Activated naive CD4-positive, alpha-beta T cell treated with anti-CD3 and anti-CD28 coated beads for 36 hours (primary cell): Measurements from ENCODE around the gene C11orf21. TPM values are rescaled to one million over a fixed set of nuclear protein-coding genes. Genes with fewer than 3 reads are reported as not detected.
A peak's percentile ranks its signal among the peaks of the same experiment; 100 is the strongest.

ENCODE experiments used
- CTCF ChIA-PET: fragments of 350-600 bp; sonication (Branson Sonifier 250); formaldehyde crosslinking; loops from one replicate; lab custom pipeline; 2021; ENCODE audit warnings: antibody characterized with exemption; lab: Charles Lee
- DNase-seq: peaks from one replicate; pipeline ENCODE4 v3.0.0-alpha.2; 2020
- H3K27ac Mint-ChIP-seq: one replicate; pipeline ENCODE4 v1.8.0; 2021; ENCODE audit warnings: mild to moderate bottlenecking, mixed read lengths
- H3K27me3 Mint-ChIP-seq: one replicate; pipeline ENCODE4 v1.8.0; 2021; ENCODE audit warnings: low read depth, mixed read lengths
- H3K36me3 Mint-ChIP-seq: one replicate; pipeline ENCODE4 v1.8.0; 2021; ENCODE audit warnings: low read depth, mixed read lengths
- H3K4me1 Mint-ChIP-seq: one replicate; pipeline ENCODE4 v1.8.0; 2021; ENCODE audit warnings: low read depth, mixed read lengths
- H3K4me3 Mint-ChIP-seq: one replicate; pipeline ENCODE4 v1.8.0; 2021; ENCODE audit warnings: mild to moderate bottlenecking, moderate library complexity, mixed read lengths
- H3K9me3 Mint-ChIP-seq: one replicate; pipeline ENCODE4 v1.8.0; 2021; ENCODE audit warnings: mixed read lengths
- intact Hi-C: fragments of 100-400 bp; cut with micrococcal nuclease; formaldehyde crosslinking; loops from one replicate; pipeline ENCODE4 v1.15.1; 2023
- total RNA-seq, 2 experiments: library from RNA; stranded (reverse); gene quantifications; one replicate each; pipeline ENCODE4 v1.2.3, GENCODE V29; 2021

The C11orf21 gene
- total RNA-seq, 2 experiments from 2014 or later: 6.1 to 6.6 TPM

DNA sequence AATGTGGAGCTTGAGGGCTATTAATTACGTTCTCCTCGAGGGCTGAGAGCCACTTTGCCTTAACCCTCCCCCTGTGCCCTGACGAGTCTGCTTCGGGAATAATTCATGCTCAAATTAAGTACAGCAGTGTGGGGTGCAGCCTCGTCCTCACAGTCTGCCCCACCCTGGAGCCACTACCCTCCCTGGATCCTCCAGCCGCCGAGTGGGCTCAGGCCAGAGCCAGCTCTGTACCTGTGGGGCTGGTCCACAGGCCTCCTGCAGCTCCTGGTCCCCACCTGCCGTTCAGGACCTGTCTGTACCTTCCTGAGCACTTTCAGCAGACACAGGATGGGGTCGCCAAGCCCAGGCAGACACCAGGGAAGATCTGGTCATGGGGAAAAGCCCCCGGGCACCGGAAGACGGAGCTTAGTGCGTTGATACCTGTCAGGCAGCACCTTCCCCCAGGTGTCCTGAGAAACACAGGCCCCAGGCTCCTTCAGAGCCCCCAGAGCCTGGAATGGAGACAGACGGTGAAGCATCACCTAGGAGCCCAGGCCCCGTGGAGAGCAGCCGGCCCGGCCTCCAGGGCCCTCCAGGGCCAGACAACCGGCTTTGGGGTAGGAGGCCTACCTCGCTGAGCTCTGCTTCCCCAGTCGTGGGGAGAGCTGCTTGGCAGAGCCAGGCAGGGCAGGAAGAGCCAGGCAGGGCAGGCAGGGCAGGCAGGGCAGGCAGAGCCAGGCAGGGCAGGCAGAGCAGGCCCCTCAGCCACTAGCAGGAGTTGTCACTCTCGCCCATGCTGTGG, 9.8 kb upstream of the C11orf21 start:
- no peak for DNase-seq
- Mint-ChIP-seq H3K4me1 (peaks cover 4% of the 10 kb centered on the region), H3K36me3 (no peaks in the 10 kb centered on the region), H3K27ac (no peak overlapping the region), H3K9me3 (no peaks in the 10 kb centered on the region), H3K27me3 (no peaks in the 10 kb centered on the region), H3K4me3 (no peak overlapping the region)
- CTCF ChIA-PET: interaction anchor here (2.4 kb wide), 1 partner anchor 109 kb away, joined by 7 read pairs; no protein-coding TSS in a partner anchor
- intact Hi-C loops: no loop called here

DNA sequence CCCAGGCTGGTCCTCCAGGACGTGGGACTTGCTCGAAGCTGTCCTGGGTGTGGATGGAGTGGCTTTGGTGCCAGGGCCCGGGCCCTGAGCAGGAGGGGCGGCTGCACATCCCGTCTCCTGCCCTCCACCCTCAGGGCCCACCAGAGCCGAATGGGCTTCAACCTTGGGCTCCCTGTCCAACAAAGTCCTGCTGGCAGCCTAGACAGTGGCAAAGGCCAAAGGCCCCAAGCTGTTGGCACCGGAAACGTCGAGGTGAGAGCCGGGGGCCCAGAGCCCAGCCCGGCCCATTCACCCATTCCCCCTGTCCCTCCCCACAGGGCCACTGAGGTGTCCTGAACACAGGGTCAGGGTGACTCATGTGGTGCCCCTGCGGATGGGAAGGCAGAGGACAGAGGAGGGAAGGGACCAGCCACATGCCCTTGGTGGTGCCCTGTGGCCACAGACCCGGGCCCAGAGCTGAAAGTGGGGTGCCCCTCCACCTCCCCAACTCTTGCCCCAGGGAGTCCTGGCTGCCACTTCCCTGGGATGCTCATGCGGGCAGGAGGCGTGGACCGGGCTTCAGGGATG, 9.2 kb upstream of the C11orf21 start:
- Mint-ChIP-seq H3K36me3 (no peaks in the 10 kb centered on the region), H3K27ac (no peak overlapping the region), H3K27me3 (no peaks in the 10 kb centered on the region), H3K4me3 (no peak overlapping the region), H3K9me3 (no peaks in the 10 kb centered on the region), H3K4me1 (peaks cover 11% of the 10 kb centered on the region)
- intact Hi-C loops: no loop called here
- CTCF ChIA-PET: interaction anchor here (1.2 to 2.4 kb wide), 2 partner anchors 110 to 116 kb away, joined by 3 to 7 read pairs; no protein-coding TSS in a partner anchor
- DNase-seq: no peak

DNA sequence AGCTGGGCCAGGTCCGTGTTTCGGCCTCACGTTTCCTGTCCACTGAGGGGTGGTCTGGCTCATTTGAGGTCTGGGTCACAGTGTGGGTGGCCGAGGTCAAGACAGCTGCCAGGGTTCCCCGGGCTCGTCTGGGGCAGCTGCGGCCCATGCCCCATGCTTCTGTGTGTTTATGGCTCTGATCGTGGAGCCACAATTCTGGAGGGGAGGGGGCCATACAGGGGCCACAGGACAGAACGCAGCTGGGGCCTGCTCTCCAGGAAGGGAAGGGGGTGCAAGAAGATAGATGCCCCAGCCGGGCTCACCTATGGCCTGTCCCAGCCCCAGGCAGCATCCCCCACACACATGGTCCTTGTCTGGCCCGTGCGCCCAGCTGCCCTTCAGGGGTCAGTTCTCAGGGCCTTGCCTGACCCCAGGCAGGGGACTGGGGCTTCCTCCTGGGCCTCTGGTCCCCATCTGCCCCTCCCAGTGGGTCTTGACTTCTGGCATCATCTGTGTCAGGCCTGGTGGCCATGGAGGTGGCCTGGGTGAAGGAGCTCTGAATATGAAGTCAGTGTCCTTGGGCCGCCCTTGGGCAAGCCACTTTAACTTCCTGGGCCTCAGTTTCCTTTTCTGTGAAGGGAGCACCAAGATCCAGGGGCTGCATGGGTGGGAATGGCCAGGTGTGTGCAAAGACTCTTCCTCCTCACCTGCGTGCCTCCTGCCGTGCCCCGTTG, 8.5 kb upstream of the C11orf21 start:
- H3K27me3 Mint-ChIP-seq: no peaks in the 10 kb centered on the region
- intact Hi-C loops: no loop called here
- no peaks in the 10 kb centered on the region for H3K9me3 Mint-ChIP-seq
- H3K36me3 Mint-ChIP-seq: no peaks in the 10 kb centered on the region
- CTCF ChIA-PET: interaction anchor here (1.2 to 2.4 kb wide), 2 partner anchors 110 to 115 kb away, joined by 3 to 7 read pairs; no protein-coding TSS in a partner anchor
- no peak for DNase-seq
- H3K27ac Mint-ChIP-seq: no peak overlapping the region
- H3K4me3 Mint-ChIP-seq: no peak overlapping the region
- H3K4me1 Mint-ChIP-seq: peaks cover 16% of the 10 kb centered on the region

- Mint-ChIP-seq H3K27me3 (no peaks in the 10 kb centered on the region), H3K9me3 (no peaks in the 10 kb centered on the region), H3K36me3 (no peaks in the 10 kb centered on the region), H3K4me3 (no peak overlapping the region), H3K4me1 (peaks cover 21% of the 10 kb centered on the region), H3K27ac (no peak overlapping the region)
- DNase-seq: no peak
- intact Hi-C loops: no loop called here
- CTCF ChIA-PET: interaction anchor here (1.2 to 2.4 kb wide), 2 partner anchors 111 to 114 kb away, joined by 3 to 7 read pairs; no protein-coding TSS in a partner anchor
These were observed 7.7 kb upstream of the C11orf21 start for GRCh38 chr11:2309251-2310072.

DNA sequence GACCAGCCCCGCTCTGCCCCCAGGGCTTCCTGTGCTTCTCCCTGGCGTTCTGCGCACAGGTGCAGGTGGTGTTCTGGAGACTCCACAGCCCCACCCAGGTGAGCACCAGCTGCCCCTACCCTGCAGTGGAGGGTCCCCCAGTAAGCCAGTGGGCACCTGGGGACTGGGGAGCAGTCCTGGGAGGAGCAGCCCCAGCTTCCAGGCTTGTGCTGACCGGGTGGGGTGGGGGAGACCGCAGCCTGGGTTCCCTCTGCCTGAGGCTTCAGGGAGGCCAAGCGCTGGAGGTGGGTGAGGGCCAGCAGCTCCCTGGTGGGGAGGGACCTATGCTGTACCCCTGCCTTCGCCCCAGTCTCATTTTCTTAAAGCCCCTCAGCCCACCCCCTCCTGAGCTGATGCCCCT, 7.0 kb upstream of the C11orf21 start:
- peaks cover 25% of the 10 kb centered on the region for H3K4me1 Mint-ChIP-seq
- CTCF ChIA-PET: interaction anchor here (8.0 kb wide), 1 partner anchor 112 kb away, joined by 197 read pairs; no protein-coding TSS in a partner anchor

DNA sequence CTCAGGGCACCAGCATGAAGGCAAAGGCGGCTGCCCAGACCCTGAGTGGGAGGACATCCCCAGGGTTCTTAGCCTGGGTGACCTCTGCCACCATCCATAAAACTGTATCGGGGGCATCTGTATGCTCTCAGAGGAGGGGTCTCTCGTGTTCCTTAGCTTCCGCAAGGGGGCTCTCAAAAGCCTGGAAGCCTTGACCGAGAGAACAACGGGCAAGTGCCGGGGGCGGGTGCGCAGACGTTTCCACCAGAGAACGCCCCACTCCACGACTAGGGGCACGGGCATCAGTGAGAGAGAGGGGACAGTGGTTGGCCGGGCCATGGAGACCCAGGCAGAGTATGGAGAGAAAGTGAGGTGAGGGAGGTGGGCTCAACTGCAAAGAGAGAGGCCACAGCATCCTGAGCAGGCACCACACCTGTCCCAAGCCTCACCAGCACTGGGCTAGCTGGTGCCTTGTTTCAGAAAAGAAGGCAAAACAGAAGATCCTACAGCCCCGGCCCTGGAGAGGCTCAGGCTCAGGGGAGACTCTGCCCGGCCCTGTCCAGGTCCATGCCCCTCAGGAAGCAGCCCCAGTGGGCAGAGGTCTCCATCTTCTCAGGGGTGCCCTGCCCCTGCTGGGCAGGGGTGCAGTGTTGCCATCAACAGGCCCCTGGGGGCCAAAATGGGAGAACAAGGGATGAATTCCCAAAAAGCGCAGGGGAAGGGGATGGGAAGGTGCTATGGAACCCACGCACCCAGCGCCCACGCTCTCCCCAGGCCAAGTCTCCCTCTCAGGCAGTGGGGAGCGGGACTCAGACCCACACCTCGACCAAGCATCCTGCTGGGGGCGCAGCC, 6.0 kb upstream of the C11orf21 start:
- Mint-ChIP-seq H3K27me3 (no peaks in the 10 kb centered on the region), H3K36me3 (no peaks in the 10 kb centered on the region), H3K27ac (no peak overlapping the region), H3K4me1 (peaks cover 35% of the 10 kb centered on the region), H3K9me3 (no peaks in the 10 kb centered on the region), H3K4me3 (no peak overlapping the region)
- CTCF ChIA-PET: interaction anchor here (1.9 to 8.0 kb wide), 3 partner anchors 9 to 113 kb away, joined by 5 to 197 read pairs (median 8); no protein-coding TSS in a partner anchor
- intact Hi-C loops: no loop called here
- no peak for DNase-seq

More for the DNA sequence above, 7.0 kb upstream of the C11orf21 start:
- no peaks in the 10 kb centered on the region for H3K36me3 Mint-ChIP-seq
- intact Hi-C loops: no loop called here
- no peaks in the 10 kb centered on the region for H3K27me3 Mint-ChIP-seq
- DNase-seq: no peak
- no peak overlapping the region for H3K4me3 Mint-ChIP-seq
- H3K27ac Mint-ChIP-seq: no peak overlapping the region
- H3K9me3 Mint-ChIP-seq: no peaks in the 10 kb centered on the region

DNA sequence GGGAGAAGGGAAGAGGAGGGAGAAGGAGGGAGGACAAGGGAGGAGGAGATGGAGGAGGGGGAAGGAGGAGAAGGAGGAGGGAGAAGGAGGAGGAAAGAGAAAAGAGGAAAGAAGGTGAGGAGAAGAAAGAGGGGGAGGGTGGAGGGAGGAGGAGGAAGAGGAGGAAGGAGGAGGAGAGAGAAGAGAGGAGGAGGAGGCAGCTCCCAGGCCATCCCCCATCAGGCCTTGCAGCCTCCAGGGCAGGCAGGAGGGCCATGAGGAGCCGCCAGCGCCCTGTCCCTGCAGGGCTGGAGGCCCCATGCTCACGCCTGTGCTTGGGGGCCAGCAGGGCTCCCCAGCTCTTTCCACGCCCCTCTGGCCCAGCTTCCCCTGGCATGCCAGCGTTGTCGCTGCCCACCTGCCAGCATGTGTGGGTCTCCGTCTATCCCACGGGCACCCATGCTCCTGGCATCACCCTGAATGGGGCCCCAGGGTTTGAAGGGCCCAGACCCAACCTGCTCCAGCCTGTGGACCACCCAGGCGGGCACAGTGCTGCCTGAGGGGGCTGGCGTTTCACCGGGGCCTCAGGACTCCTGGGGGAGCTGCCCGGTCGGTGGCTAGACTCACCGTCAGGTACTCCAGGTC, 5.3 kb upstream of the C11orf21 start:
- Mint-ChIP-seq H3K27ac (no peak overlapping the region), H3K36me3 (no peaks in the 10 kb centered on the region), H3K27me3 (no peaks in the 10 kb centered on the region), H3K4me1 (peaks cover 38% of the 10 kb centered on the region), H3K4me3 (no peak overlapping the region), H3K9me3 (no peaks in the 10 kb centered on the region)
- no peak for DNase-seq
- CTCF ChIA-PET: interaction anchor here (1.3 to 8.0 kb wide), 8 partner anchors 9 to 114 kb away, joined by 3 to 197 read pairs (median 6); partner anchors contain the start of gene CD81
- intact Hi-C loops: no loop called here

DNA sequence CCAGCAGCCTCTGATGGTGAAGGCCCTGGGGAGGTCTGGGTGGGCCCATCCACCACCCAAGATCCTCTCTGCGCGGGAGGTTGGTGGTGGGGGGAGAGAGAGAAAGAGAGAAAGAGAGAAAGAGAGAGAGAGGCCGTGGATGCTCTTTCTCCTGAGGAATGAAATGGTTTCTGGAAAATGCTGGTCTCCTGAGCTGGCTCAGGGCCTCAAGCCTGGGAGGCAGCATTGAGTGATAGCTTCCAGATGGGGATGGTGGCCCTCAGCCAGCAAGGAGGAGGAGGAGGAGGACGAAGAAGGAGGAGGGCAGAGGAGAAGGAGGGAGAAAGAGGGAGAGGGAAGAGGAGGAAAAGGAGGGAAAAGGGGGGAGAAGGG, 4.7 kb upstream of the C11orf21 start:
- Mint-ChIP-seq H3K27ac (peak overlapping the region; percentile 78), H3K9me3 (no peaks in the 10 kb centered on the region), H3K36me3 (no peaks in the 10 kb centered on the region), H3K4me1 (peaks cover 41% of the 10 kb centered on the region), H3K4me3 (no peak overlapping the region), H3K27me3 (no peaks in the 10 kb centered on the region)
- CTCF ChIA-PET: interaction anchor here (0.6 to 8.0 kb wide), 13 partner anchors 10 to 115 kb away, joined by 3 to 197 read pairs (median 5); partner anchors contain the start of genes CD81 and TSSC4
- intact Hi-C loops: no loop called here
- no peak for DNase-seq

- peak overlapping the region; percentile 78 for H3K27ac Mint-ChIP-seq
- H3K4me1 Mint-ChIP-seq: peaks cover 41% of the 10 kb centered on the region
- H3K4me3 Mint-ChIP-seq: no peak overlapping the region
- CTCF ChIA-PET: interaction anchor here (0.6 to 8.0 kb wide), 22 partner anchors 9 to 228 kb away, joined by 3 to 197 read pairs (median 4); partner anchors contain the start of genes CD81 and TSSC4
- H3K36me3 Mint-ChIP-seq: no peaks in the 10 kb centered on the region
- intact Hi-C loops: loop anchor here (1.0 to 2.0 kb wide), 5 partner anchors 71 to 225 kb away; partner anchors contain the start of genes CD81 and TSSC4
- no peaks in the 10 kb centered on the region for H3K9me3 Mint-ChIP-seq
- H3K27me3 Mint-ChIP-seq: no peaks in the 10 kb centered on the region
- DNase-seq: peak; percentile 56
These were observed 4.2 kb upstream of the C11orf21 start for GRCh38 chr11:2305788-2306451.

- CTCF ChIA-PET: interaction anchor here (0.6 to 8.0 kb wide), 39 partner anchors 8 to 585 kb away, joined by 3 to 197 read pairs (median 4); partner anchors contain the start of genes CD81 and TSSC4
- peaks cover 44% of the 10 kb centered on the region for H3K4me1 Mint-ChIP-seq
- H3K27me3 Mint-ChIP-seq: no peaks in the 10 kb centered on the region
- H3K4me3 Mint-ChIP-seq: no peak overlapping the region
- H3K36me3 Mint-ChIP-seq: no peaks in the 10 kb centered on the region
- DNase-seq: peak; percentile 91
- no peak overlapping the region for H3K27ac Mint-ChIP-seq
- no peaks in the 10 kb centered on the region for H3K9me3 Mint-ChIP-seq
- intact Hi-C loops: loop anchor here (1.0 to 2.0 kb wide), 5 partner anchors 72 to 226 kb away; partner anchors contain the start of genes CD81 and TSSC4
These were observed 3.5 kb upstream of the C11orf21 start for GRCh38 chr11:2305140-2305778.
